ENCODE results near the gene TMEM150A.

DNA sequence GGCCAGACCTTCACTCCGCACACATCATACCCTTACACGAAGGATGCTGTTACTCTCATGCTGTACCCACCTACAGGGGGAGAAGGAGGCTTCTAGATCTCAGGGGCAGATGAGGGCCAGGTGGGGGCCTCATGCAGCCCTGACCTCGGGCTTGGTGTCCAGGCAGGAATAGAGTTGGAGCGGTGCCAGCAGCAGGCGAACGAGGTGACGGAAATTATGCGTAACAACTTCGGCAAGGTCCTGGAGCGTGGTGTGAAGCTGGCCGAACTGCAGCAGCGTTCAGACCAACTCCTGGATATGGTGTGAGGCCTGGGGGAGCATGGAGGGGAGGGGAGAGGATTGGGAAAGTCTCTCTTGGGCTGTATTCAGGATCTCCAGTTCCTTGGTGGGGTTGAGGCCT is 10.9 kb downstream of the TMEM150A start:
- TF ChIP-seq, protein P1, sequence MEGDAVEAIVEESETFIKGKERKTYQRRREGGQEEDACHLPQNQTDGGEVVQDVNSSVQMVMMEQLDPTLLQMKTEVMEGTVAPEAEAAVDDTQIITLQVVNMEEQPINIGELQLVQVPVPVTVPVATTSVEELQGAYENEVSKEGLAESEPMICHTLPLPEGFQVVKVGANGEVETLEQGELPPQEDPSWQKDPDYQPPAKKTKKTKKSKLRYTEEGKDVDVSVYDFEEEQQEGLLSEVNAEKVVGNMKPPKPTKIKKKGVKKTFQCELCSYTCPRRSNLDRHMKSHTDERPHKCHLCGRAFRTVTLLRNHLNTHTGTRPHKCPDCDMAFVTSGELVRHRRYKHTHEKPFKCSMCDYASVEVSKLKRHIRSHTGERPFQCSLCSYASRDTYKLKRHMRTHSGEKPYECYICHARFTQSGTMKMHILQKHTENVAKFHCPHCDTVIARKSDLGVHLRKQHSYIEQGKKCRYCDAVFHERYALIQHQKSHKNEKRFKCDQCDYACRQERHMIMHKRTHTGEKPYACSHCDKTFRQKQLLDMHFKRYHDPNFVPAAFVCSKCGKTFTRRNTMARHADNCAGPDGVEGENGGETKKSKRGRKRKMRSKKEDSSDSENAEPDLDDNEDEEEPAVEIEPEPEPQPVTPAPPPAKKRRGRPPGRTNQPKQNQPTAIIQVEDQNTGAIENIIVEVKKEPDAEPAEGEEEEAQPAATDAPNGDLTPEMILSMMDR (IDR thresholded peaks at IDR 0.05; ENCODE audit: low read length), result no peak
- no peak for TF ChIP-seq EZH2 (IDR thresholded peaks at IDR 0.05; ENCODE audit: borderline replicate concordance, low read length)

All from OCI-LY1 (cell line).